Measurements from ENCODE around the gene GLO1.

DNA sequence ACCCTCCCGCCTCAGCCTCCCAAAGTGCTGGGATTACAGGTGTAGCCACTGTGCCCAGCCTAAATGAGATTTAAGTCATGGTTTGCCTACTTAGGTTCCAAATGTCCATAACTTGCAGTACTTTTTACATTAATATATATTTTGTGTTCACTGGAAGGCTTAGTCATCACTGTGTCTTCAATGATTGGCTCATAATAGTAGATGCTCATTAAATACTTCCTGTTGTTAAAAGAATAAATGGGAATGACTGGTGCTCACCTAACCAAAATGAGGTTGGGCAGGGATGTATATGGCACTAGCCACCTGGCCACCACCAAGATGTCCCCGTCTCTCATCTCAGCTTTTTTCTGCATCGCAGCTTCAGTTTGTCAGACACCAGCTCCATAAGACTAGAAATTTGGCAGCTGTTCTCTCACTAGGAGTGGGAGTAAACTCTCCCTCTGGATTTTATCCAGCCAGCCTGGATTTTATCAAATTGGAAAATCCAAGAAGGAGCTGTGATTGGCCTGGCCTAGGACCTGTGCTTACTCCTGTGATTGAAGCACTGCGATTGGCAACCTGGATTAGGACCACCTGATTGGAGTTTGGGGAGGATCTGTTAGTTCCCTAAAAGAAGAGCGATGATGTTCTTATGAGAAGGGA lies 1.1 kb upstream of the GLO1 start:
- TF ChIP-seq, protein P1, sequence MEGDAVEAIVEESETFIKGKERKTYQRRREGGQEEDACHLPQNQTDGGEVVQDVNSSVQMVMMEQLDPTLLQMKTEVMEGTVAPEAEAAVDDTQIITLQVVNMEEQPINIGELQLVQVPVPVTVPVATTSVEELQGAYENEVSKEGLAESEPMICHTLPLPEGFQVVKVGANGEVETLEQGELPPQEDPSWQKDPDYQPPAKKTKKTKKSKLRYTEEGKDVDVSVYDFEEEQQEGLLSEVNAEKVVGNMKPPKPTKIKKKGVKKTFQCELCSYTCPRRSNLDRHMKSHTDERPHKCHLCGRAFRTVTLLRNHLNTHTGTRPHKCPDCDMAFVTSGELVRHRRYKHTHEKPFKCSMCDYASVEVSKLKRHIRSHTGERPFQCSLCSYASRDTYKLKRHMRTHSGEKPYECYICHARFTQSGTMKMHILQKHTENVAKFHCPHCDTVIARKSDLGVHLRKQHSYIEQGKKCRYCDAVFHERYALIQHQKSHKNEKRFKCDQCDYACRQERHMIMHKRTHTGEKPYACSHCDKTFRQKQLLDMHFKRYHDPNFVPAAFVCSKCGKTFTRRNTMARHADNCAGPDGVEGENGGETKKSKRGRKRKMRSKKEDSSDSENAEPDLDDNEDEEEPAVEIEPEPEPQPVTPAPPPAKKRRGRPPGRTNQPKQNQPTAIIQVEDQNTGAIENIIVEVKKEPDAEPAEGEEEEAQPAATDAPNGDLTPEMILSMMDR (conservative IDR thresholded peaks at IDR 0.05; ENCODE audit: low read depth in 2 of 2): no peak
- TF ChIP-seq, protein P2, sequence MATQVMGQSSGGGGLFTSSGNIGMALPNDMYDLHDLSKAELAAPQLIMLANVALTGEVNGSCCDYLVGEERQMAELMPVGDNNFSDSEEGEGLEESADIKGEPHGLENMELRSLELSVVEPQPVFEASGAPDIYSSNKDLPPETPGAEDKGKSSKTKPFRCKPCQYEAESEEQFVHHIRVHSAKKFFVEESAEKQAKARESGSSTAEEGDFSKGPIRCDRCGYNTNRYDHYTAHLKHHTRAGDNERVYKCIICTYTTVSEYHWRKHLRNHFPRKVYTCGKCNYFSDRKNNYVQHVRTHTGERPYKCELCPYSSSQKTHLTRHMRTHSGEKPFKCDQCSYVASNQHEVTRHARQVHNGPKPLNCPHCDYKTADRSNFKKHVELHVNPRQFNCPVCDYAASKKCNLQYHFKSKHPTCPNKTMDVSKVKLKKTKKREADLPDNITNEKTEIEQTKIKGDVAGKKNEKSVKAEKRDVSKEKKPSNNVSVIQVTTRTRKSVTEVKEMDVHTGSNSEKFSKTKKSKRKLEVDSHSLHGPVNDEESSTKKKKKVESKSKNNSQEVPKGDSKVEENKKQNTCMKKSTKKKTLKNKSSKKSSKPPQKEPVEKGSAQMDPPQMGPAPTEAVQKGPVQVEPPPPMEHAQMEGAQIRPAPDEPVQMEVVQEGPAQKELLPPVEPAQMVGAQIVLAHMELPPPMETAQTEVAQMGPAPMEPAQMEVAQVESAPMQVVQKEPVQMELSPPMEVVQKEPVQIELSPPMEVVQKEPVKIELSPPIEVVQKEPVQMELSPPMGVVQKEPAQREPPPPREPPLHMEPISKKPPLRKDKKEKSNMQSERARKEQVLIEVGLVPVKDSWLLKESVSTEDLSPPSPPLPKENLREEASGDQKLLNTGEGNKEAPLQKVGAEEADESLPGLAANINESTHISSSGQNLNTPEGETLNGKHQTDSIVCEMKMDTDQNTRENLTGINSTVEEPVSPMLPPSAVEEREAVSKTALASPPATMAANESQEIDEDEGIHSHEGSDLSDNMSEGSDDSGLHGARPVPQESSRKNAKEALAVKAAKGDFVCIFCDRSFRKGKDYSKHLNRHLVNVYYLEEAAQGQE (IDR thresholded peaks at IDR 0.05; ENCODE audit: unreplicated experiment): no peak
- TF ChIP-seq, protein P3, sequence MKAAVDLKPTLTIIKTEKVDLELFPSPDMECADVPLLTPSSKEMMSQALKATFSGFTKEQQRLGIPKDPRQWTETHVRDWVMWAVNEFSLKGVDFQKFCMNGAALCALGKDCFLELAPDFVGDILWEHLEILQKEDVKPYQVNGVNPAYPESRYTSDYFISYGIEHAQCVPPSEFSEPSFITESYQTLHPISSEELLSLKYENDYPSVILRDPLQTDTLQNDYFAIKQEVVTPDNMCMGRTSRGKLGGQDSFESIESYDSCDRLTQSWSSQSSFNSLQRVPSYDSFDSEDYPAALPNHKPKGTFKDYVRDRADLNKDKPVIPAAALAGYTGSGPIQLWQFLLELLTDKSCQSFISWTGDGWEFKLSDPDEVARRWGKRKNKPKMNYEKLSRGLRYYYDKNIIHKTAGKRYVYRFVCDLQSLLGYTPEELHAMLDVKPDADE (IDR thresholded peaks at IDR 0.05): no peak
- TF ChIP-seq EZH2 (IDR thresholded peaks at IDR 0.05; ENCODE audit: low read depth, unreplicated experiment) (no peak), POLR2AphosphoS5 (IDR thresholded peaks at IDR 0.05; ENCODE audit: low read depth) (no peak)

Data from GM23338 (cell line).